HepG2 (cell line): ENCODE measurements around the gene SETD1B. TPM values are rescaled to one million over a fixed set of nuclear protein-coding genes. Genes with fewer than 3 reads are reported as not detected.
A peak's percentile ranks its signal among the peaks of the same experiment; 100 is the strongest.

Experiments used
- ELF3 ChIP-seq: IDR thresholded peaks from 2 replicates; pipeline ENCODE4 v1.6.1; 2016; ENCODE audit warnings: missing genetic modification reagents, missing compliant biosample characterization
- GABPB1 ChIP-seq: IDR thresholded peaks from 2 replicates; pipeline ENCODE4 v1.6.1; 2016; ENCODE audit warnings: mild to moderate bottlenecking, missing genetic modification reagents, moderate library complexity, missing compliant biosample characterization
- HNF4A ChIP-seq: sonication (generic); formaldehyde crosslinking; IDR thresholded peaks from 2 replicates; pipeline ENCODE4 v1.4.0; 2020; ENCODE audit warnings: missing genetic modification reagents
- KDM5A ChIP-seq: fragments of 200-600 bp; sonication (generic); IDR thresholded peaks from 2 replicates; pipeline ENCODE4 v1.7.0; 2018; ENCODE audit warnings: antibody characterized with exemption, mild to moderate bottlenecking, low read length, borderline replicate concordance
- KLF11 ChIP-seq: IDR thresholded peaks from 2 replicates; pipeline ENCODE4 v1.6.1; 2016; ENCODE audit warnings: missing compliant biosample characterization
- KLF15 ChIP-seq: sonication (generic); formaldehyde crosslinking; IDR thresholded peaks from 2 replicates; pipeline ENCODE4 v1.8.1; 2023; ENCODE audit warnings: borderline replicate concordance, mild to moderate bottlenecking, inconsistent platforms, missing genetic modification reagents, mixed read lengths
- MIXL1 ChIP-seq: IDR thresholded peaks from 2 replicates; pipeline ENCODE4 v1.6.1; 2016
- MYC ChIP-seq: sonication (generic); formaldehyde crosslinking; IDR thresholded peaks from 2 replicates; pipeline ENCODE4 v1.9.0; 2021; ENCODE audit warnings: missing genetic modification reagents, borderline replicate concordance
- SOX13 ChIP-seq, 3 experiments: fragments of 450-650 bp in 1 of 3; sonication (generic) in 1 of 3; formaldehyde crosslinking in 1 of 3; IDR thresholded peaks in 2 of 3; conservative IDR thresholded peaks in 1 of 3; 2 replicates each; pipeline versions ENCODE4 v1.5.0 to v1.6.1; 2016 to 2020; ENCODE audit warnings: antibody characterized with exemption in 1 of 3, mild to moderate bottlenecking in 1 of 3, missing compliant biosample characterization in 1 of 3, missing genetic modification reagents in 1 of 3, moderate library complexity in 1 of 3
- TARDBP ChIP-seq: sonication (generic); formaldehyde crosslinking; IDR thresholded peaks from 2 replicates; pipeline ENCODE4 v1.8.0; 2022; ENCODE audit warnings: mild to moderate bottlenecking, missing genetic modification reagents
- TSC22D2 ChIP-seq: sonication (generic); formaldehyde crosslinking; IDR thresholded peaks from 2 replicates; pipeline ENCODE4 v1.5.1; 2020; ENCODE audit warnings: missing genetic modification reagents, mild to moderate bottlenecking, borderline replicate concordance
- ZC3H4 ChIP-seq: sonication (generic); formaldehyde crosslinking; IDR thresholded peaks from 2 replicates; pipeline ENCODE4 v1.4.0; 2020; ENCODE audit warnings: missing genetic modification reagents, borderline replicate concordance
- ZNF75D ChIP-seq: sonication (generic); formaldehyde crosslinking; IDR thresholded peaks from 2 replicates; pipeline ENCODE4 v1.8.1; 2023; ENCODE audit warnings: missing genetic modification reagents, mild to moderate bottlenecking, borderline replicate concordance
- ZNF777 ChIP-seq: sonication (generic); formaldehyde crosslinking; IDR thresholded peaks from 2 replicates; pipeline ENCODE4 v1.4.0; 2020; ENCODE audit warnings: missing genetic modification reagents
- polyA plus RNA-seq, 8 experiments: library from polyadenylated mRNA; depleted of rRNA in 3 of 8; stranded (reverse) in 7 of 8; unstranded in 1 of 8; fragments of >200 nt; fragmentation: Illumina TruSeq in 4 of 8; extraction: Trizol in 4 of 8; gene quantifications; 2 replicates each; pipeline versions ENCODE4 v1.2.1 to v1.2.3, GENCODE V29; 2011 to 2016; ENCODE audit warnings: low read depth in 4 of 8, missing spikeins in 1 of 8, mixed read lengths in 1 of 8; ENCODE audit not compliant: insufficient read depth in 1 of 8
- total RNA-seq, 5 experiments: library from RNA; depleted of rRNA; stranded (reverse); fragments of >200 nt; fragmentation: Illumina TruSeq; extraction: Trizol; gene quantifications; 2 replicates each; pipeline ENCODE4 v1.2.3, GENCODE V29; 2016; ENCODE audit warnings: low read depth in 1 of 5
- TF ChIP-seq, protein P1 (sequence below): sonication (generic); formaldehyde crosslinking; IDR thresholded peaks from 2 replicates; pipeline ENCODE4 v1.4.0; 2020; ENCODE audit warnings: missing genetic modification reagents, borderline replicate concordance
- TF ChIP-seq, protein P2 (sequence below): sonication (generic); formaldehyde crosslinking; IDR thresholded peaks from 2 replicates; pipeline ENCODE4 v1.4.0; 2020; ENCODE audit warnings: missing genetic modification reagents, mild to moderate bottlenecking, borderline replicate concordance
- TF ChIP-seq, protein P3 (sequence below): sonication (generic); formaldehyde crosslinking; IDR thresholded peaks from 2 replicates; pipeline ENCODE4 v1.5.0; 2020; ENCODE audit warnings: missing genetic modification reagents
- TF ChIP-seq, protein P4 (sequence below): sonication (generic); formaldehyde crosslinking; IDR thresholded peaks from 2 replicates; pipeline ENCODE4 v1.5.0; 2020; ENCODE audit warnings: missing genetic modification reagents

The SETD1B gene
- total and polyA plus RNA-seq, 2 of the 13 experiments (the other 11 are each of a cell fraction or from before 2014, with no cell fraction given): 1.1 to 1.4 TPM

DNA sequence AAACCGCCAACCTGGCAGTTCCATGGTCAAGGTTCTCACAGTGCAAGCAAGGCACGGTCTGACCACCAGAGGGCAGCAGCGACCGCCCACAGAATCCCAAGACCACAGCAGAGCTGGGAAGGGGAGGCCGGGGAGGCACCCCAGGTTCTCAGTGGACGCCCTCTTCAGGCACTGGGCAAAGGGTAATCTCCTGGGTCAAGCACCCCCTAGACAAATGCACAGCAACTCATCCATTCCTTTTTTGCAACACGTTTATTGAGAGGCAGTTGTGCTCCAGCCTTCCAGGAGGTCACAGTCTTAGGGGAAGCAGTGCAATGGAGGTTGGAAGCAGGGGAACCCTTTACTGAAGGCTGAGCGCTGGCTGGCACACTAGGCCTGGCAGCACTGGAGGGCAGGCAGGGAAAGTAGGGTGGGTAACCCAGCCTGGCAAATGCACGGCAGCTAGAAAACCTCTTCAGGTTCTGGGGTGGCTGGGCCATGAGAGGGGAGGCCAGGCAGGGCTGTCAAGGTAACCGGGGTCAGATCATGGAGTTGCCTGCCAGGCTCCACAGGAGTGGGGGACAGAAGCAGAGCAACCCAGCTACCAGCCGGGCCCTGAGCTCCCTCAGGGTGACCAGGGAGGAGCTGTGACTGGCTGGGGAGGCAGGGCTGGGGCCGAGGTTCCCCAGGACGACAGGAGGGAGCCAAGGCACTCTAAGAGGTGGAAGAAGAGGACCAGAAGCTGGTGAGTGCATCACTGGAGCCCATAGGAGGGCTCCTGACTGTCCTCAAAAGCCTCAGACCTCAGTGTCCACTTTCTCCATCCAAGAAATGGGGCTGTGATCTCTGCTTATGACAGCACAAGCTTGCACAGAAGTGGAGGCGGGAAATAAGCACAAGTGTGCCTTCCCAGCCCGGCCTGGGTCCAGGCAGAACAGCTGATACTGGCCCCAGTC lies 8.5 kb upstream of the SETD1B start (continued):
- TF ChIP-seq KDM5A (no peak), TARDBP (CRISPR knock-in tag) (peak; percentile 74; the same call in 1 of the 2 replicates), KLF15 (no peak), HNF4A (CRISPR knock-in tag) (peak; percentile 44; the same call in 1 of the 2 replicates), MYC (CRISPR knock-in tag) (peak; percentile 52; the same call in 1 of the 2 replicates), ZC3H4 (no peak), GABPB1 (CRISPR knock-in tag) (no peak; the same call in 1 of the 2 replicates), ZNF777 (CRISPR knock-in tag) (no peak), TSC22D2 (no peak), MIXL1 (CRISPR knock-in tag) (no peak), ZNF75D (CRISPR knock-in tag) (no peak), SOX13 (IDR thresholded peaks at IDR 0.05) (no peak; the same call in 1 of the 2 replicates), SOX13 (CRISPR knock-in tag; conservative IDR thresholded peaks at IDR 0.05 in 1 of 2, IDR thresholded peaks at IDR 0.05 in 1 of 2) (no peak), KLF11 (CRISPR knock-in tag) (no peak), ELF3 (peak; percentile 63; the same call in 1 of the 2 replicates)
- TF ChIP-seq, protein P1, sequence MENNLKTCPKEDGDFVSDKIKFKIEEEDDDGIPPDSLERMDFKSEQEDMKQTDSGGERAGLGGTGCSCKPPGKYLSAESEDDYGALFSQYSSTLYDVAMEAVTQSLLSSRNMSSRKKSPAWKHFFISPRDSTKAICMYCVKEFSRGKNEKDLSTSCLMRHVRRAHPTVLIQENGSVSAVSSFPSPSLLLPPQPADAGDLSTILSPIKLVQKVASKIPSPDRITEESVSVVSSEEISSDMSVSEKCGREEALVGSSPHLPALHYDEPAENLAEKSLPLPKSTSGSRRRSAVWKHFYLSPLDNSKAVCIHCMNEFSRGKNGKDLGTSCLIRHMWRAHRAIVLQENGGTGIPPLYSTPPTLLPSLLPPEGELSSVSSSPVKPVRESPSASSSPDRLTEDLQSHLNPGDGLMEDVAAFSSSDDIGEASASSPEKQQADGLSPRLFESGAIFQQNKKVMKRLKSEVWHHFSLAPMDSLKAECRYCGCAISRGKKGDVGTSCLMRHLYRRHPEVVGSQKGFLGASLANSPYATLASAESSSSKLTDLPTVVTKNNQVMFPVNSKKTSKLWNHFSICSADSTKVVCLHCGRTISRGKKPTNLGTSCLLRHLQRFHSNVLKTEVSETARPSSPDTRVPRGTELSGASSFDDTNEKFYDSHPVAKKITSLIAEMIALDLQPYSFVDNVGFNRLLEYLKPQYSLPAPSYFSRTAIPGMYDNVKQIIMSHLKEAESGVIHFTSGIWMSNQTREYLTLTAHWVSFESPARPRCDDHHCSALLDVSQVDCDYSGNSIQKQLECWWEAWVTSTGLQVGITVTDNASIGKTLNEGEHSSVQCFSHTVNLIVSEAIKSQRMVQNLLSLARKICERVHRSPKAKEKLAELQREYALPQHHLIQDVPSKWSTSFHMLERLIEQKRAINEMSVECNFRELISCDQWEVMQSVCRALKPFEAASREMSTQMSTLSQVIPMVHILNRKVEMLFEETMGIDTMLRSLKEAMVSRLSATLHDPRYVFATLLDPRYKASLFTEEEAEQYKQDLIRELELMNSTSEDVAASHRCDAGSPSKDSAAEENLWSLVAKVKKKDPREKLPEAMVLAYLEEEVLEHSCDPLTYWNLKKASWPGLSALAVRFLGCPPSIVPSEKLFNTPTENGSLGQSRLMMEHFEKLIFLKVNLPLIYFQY (CRISPR knock-in tag): no peak
- TF ChIP-seq, protein P2, sequence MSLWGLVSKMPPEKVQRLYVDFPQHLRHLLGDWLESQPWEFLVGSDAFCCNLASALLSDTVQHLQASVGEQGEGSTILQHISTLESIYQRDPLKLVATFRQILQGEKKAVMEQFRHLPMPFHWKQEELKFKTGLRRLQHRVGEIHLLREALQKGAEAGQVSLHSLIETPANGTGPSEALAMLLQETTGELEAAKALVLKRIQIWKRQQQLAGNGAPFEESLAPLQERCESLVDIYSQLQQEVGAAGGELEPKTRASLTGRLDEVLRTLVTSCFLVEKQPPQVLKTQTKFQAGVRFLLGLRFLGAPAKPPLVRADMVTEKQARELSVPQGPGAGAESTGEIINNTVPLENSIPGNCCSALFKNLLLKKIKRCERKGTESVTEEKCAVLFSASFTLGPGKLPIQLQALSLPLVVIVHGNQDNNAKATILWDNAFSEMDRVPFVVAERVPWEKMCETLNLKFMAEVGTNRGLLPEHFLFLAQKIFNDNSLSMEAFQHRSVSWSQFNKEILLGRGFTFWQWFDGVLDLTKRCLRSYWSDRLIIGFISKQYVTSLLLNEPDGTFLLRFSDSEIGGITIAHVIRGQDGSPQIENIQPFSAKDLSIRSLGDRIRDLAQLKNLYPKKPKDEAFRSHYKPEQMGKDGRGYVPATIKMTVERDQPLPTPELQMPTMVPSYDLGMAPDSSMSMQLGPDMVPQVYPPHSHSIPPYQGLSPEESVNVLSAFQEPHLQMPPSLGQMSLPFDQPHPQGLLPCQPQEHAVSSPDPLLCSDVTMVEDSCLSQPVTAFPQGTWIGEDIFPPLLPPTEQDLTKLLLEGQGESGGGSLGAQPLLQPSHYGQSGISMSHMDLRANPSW: no peak
- TF ChIP-seq, protein P3, sequence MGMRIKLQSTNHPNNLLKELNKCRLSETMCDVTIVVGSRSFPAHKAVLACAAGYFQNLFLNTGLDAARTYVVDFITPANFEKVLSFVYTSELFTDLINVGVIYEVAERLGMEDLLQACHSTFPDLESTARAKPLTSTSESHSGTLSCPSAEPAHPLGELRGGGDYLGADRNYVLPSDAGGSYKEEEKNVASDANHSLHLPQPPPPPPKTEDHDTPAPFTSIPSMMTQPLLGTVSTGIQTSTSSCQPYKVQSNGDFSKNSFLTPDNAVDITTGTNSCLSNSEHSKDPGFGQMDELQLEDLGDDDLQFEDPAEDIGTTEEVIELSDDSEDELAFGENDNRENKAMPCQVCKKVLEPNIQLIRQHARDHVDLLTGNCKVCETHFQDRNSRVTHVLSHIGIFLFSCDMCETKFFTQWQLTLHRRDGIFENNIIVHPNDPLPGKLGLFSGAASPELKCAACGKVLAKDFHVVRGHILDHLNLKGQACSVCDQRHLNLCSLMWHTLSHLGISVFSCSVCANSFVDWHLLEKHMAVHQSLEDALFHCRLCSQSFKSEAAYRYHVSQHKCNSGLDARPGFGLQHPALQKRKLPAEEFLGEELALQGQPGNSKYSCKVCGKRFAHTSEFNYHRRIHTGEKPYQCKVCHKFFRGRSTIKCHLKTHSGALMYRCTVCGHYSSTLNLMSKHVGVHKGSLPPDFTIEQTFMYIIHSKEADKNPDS (CRISPR knock-in tag): no peak
- TF ChIP-seq, protein P4, sequence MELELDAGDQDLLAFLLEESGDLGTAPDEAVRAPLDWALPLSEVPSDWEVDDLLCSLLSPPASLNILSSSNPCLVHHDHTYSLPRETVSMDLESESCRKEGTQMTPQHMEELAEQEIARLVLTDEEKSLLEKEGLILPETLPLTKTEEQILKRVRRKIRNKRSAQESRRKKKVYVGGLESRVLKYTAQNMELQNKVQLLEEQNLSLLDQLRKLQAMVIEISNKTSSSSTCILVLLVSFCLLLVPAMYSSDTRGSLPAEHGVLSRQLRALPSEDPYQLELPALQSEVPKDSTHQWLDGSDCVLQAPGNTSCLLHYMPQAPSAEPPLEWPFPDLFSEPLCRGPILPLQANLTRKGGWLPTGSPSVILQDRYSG (CRISPR knock-in tag): no peak
